Mesendoderm (in vitro differentiated cells): ENCODE results near the gene SRCIN1.
"Not testable (repeated sequence)": the region's sequence is repeated elsewhere in the genome, so short reads cannot be mapped to it uniquely, and the experiment has no call there.

Experiments
- DNase-seq: peaks from one replicate; pipeline ENCODE4 v3.0.0; 2013
- H2AK5ac ChIP-seq: 2 replicates; pipeline ENCODE4 v1.6.1; 2013; ENCODE audit warnings: low read length, inconsistent platforms
- H2BK120ac ChIP-seq: 2 replicates; pipeline ENCODE4 v1.6.1; 2013; ENCODE audit warnings: low read depth, mild to moderate bottlenecking, low read length, moderate library complexity, mixed read lengths
- H2BK15ac ChIP-seq: replicated peaks from 2 replicates; pipeline ENCODE4 v1.6.1; 2013; ENCODE audit warnings: low read depth, mild to moderate bottlenecking, moderate library complexity
- H2BK5ac ChIP-seq: 2 replicates; pipeline ENCODE4 v1.6.1; 2013; ENCODE audit warnings: low read length, inconsistent platforms
- H3K18ac ChIP-seq: 2 replicates; pipeline ENCODE4 v1.6.1; 2013; ENCODE audit warnings: mild to moderate bottlenecking, low read length, mixed read lengths
- H3K23ac ChIP-seq: one replicate; pipeline ENCODE4 v1.6.1; 2013; ENCODE audit warnings: low read length
- H3K27ac ChIP-seq: 2 replicates; pipeline ENCODE4 v1.5.1; 2013; ENCODE audit warnings: low read depth, mild to moderate bottlenecking, inconsistent platforms, low read length, moderate library complexity
- H3K27me3 ChIP-seq: 2 replicates; pipeline ENCODE4 v1.6.1; 2013; ENCODE audit warnings: low read length, control low read depth, mild to moderate bottlenecking, inconsistent platforms; ENCODE audit not compliant: insufficient read depth, poor library complexity
- H3K36me3 ChIP-seq: 2 replicates; pipeline ENCODE4 v1.6.1; 2013; ENCODE audit warnings: low read length, inconsistent platforms; ENCODE audit not compliant: control insufficient read depth, insufficient read depth
- H3K4ac ChIP-seq: one replicate; pipeline ENCODE4 v1.6.1; 2013; ENCODE audit warnings: low read depth, mild to moderate bottlenecking, low read length, moderate library complexity
- H3K4me1 ChIP-seq: 2 replicates; pipeline ENCODE4 v1.6.1; 2013; ENCODE audit warnings: low read depth, low read length, inconsistent platforms; ENCODE audit not compliant: control insufficient read depth
- H3K4me2 ChIP-seq: 2 replicates; pipeline ENCODE4 v1.6.1; 2013; ENCODE audit warnings: low read length
- H3K4me3 ChIP-seq: 2 replicates; pipeline ENCODE4 v1.5.1; 2013; ENCODE audit warnings: mild to moderate bottlenecking, low read length
- H3K56ac ChIP-seq: one replicate; pipeline ENCODE4 v1.6.1; 2013; ENCODE audit warnings: low read length
- H3K79me1 ChIP-seq: 2 replicates; pipeline ENCODE4 v1.6.1; 2013; ENCODE audit warnings: low read length, inconsistent platforms
- H3K79me2 ChIP-seq: 2 replicates; pipeline ENCODE4 v1.6.1; 2013; ENCODE audit warnings: mild to moderate bottlenecking, low read length; ENCODE audit not compliant: control insufficient read depth, insufficient read depth
- H3K9ac ChIP-seq: 2 replicates; pipeline ENCODE4 v1.6.1; 2013; ENCODE audit warnings: low read length, inconsistent platforms
- H4K5ac ChIP-seq: one replicate; pipeline ENCODE4 v1.6.1; 2013; ENCODE audit warnings: low read length
- H4K8ac ChIP-seq: one replicate; pipeline ENCODE4 v1.6.1; 2013; ENCODE audit warnings: low read depth, mild to moderate bottlenecking, control low read depth, low read length, moderate library complexity
- WGBS: extraction: QIAGEN DNeasy Blood & Tissue Kit; methylation state at CpG from one replicate; pipeline ENCODE4 v1.1.7; 2013; ENCODE audit warnings: low lambda C conversion rate, missing lambda C conversion rate; ENCODE audit not compliant: insufficient coverage; ENCODE audit errors: extremely low coverage; 5-methylcytosine and 5-hydroxymethylcytosine counted together

The SRCIN1 gene

DNA sequence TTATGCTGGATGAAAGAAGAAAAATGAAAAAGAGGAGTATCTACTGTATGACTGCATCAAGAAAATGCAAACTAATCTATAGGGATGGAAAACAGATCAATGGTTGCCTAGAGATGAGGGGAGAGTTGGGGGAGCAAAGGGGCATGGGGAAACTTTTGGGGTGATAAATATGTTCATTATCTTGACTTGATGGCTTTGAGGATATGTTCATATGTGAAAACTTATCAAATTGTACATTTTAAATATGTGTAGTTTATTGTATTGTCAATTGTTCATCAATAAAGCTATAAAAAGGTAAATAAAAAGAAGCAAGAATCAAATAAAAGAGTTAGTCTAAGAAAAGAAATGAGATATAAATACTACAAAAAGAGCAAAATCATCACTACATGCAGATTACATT is 19.7 kb upstream of the SRCIN1 start:
- H3K56ac ChIP-seq = no peak overlapping the region
- H3K4me1 ChIP-seq = no peaks in the 10 kb centered on the region
- no peaks in the 10 kb centered on the region for H3K79me2 ChIP-seq

GRCh38 chr17:38624782-38625355 is 19.1 kb upstream of the SRCIN1 start:
- not testable (repeated sequence) for H2BK120ac ChIP-seq, H2BK15ac ChIP-seq, H3K4ac ChIP-seq, DNase-seq, H3K4me1 ChIP-seq, H4K5ac ChIP-seq, H3K23ac ChIP-seq, H3K4me3 ChIP-seq, H3K36me3 ChIP-seq, H2AK5ac ChIP-seq, H4K8ac ChIP-seq, H3K27ac ChIP-seq, H2BK5ac ChIP-seq, H3K79me2 ChIP-seq, H3K79me1 ChIP-seq, H3K27me3 ChIP-seq, H3K4me2 ChIP-seq, H3K9ac ChIP-seq, H3K18ac ChIP-seq, H3K56ac ChIP-seq
- WGBS = no CpG with 5 or more reads among the region's 14 CpGs

More for the DNA sequence above, 19.7 kb upstream of the SRCIN1 start:
- no peaks in the 10 kb centered on the region for H3K27me3 ChIP-seq
- no peak overlapping the region for H2BK15ac ChIP-seq
- H3K4ac ChIP-seq = no peak overlapping the region
- H3K79me1 ChIP-seq = no peaks in the 10 kb centered on the region
- H3K18ac ChIP-seq = no peak overlapping the region
- H4K8ac ChIP-seq = no peak overlapping the region
- no peak for DNase-seq
- no peak overlapping the region for H2BK5ac ChIP-seq
- no peak overlapping the region for H3K4me2 ChIP-seq
- no peak overlapping the region for H2BK120ac ChIP-seq
- H3K27ac ChIP-seq = no peak overlapping the region
- no peak overlapping the region for H4K5ac ChIP-seq
- H2AK5ac ChIP-seq = no peak overlapping the region
- H3K23ac ChIP-seq = no peak overlapping the region
- H3K4me3 ChIP-seq = no peak overlapping the region
- H3K36me3 ChIP-seq = no peaks in the 10 kb centered on the region
- H3K9ac ChIP-seq = no peak overlapping the region

DNA sequence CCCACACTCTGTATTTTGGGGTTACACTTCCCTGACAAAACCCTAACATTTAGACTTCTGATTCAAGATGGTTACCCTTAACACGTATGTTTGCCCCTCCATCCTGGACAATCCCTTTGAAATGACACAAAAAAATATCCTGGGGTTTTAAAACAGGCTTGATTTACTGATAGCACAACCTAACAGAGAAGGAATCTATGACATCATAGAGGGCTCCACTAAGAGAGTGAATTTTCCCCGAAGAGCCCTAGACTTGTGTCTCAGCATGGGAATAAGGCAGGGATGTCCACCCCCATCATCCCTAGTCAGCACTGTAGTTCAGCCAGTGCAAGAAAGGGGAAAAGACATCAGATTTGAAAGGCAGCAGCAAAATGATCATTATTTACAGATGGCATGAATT is 15.8 kb upstream of the SRCIN1 start:
- H2BK15ac ChIP-seq = no peak overlapping the region
- H3K79me2 ChIP-seq = no peaks in the 10 kb centered on the region
- no peak overlapping the region for H3K27ac ChIP-seq
- H2BK5ac ChIP-seq = no peak overlapping the region
- H2AK5ac ChIP-seq = no peak overlapping the region
- H3K18ac ChIP-seq = no peak overlapping the region
- no peak overlapping the region for H3K56ac ChIP-seq
- H3K9ac ChIP-seq = no peak overlapping the region
- no peak overlapping the region for H4K5ac ChIP-seq
- no peak overlapping the region for H3K4me2 ChIP-seq
- no peaks in the 10 kb centered on the region for H3K4me1 ChIP-seq
- DNase-seq = no peak
- no peak overlapping the region for H3K23ac ChIP-seq
- no CpG with 5 or more reads among the region's 2 CpGs for WGBS
- no peaks in the 10 kb centered on the region for H3K36me3 ChIP-seq
- H3K79me1 ChIP-seq = no peaks in the 10 kb centered on the region
- H2BK120ac ChIP-seq = no peak overlapping the region
- H3K27me3 ChIP-seq = no peaks in the 10 kb centered on the region
- no peak overlapping the region for H3K4ac ChIP-seq
- H4K8ac ChIP-seq = no peak overlapping the region
- H3K4me3 ChIP-seq = no peak overlapping the region

DNA sequence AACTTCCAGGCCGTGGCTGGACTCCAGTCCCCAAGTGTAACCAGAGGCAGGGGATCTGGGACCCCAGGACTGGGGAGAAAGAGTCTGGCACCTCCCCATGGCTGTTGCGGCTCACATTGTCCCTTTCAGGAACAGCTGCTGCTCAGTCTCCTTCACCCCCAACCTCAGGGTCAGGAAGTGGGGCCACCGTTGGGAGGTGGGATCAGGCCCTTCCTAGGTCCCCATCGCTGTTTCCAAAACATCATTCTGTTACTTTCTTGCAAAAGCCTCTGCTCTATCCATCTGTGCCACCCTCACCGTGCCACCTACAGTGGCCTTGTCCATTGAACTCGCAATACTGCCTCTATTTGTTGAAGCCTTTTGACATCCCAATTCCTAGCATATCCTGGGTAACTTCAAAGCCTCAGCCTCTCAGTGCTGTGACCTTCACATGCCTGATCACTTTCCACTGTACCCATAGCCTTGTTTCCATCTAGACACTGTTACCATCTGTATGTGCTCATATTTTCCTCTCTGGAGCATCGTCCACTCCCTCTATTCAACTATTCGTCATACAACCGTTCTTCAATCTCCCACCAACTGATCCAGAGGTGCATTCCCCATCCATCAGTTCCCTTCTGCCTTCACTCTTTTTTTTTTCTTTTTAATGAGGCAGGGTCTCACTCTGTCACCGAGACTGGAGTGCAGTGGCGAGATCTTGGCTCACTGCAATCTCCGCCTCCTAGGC is 15.0 kb upstream of the SRCIN1 start:
- Histone ChIP-seq H3K4me1 (no peaks in the 10 kb centered on the region), H3K56ac (no peak overlapping the region), H2BK120ac (no peak overlapping the region), H3K9ac (no peak overlapping the region), H3K4me3 (no peak overlapping the region), H3K4me2 (no peak overlapping the region), H3K36me3 (no peaks in the 10 kb centered on the region), H3K23ac (no peak overlapping the region), H3K27ac (no peak overlapping the region), H3K27me3 (no peaks in the 10 kb centered on the region), H4K5ac (no peak overlapping the region), H2BK5ac (no peak overlapping the region), H3K18ac (no peak overlapping the region), H3K4ac (no peak overlapping the region), H4K8ac (no peak overlapping the region), H3K79me2 (no peaks in the 10 kb centered on the region), H3K79me1 (no peaks in the 10 kb centered on the region), H2BK15ac (no peak overlapping the region), H2AK5ac (no peak overlapping the region)
- WGBS = 100% methylated on average over 2 of the region's 12 CpGs
- no peak for DNase-seq

GRCh38 chr17:38619937-38620550 is 14.3 kb upstream of the SRCIN1 start:
- no peak overlapping the region for H2BK5ac ChIP-seq
- H3K27ac ChIP-seq = no peak overlapping the region
- no peaks in the 10 kb centered on the region for H3K79me1 ChIP-seq
- H4K5ac ChIP-seq = no peak overlapping the region
- H4K8ac ChIP-seq = no peak overlapping the region
- no peaks in the 10 kb centered on the region for H3K79me2 ChIP-seq
- no peak overlapping the region for H2BK120ac ChIP-seq
- H3K56ac ChIP-seq = no peak overlapping the region
- H3K36me3 ChIP-seq = no peaks in the 10 kb centered on the region
- H3K4me3 ChIP-seq = no peak overlapping the region
- no peak overlapping the region for H2AK5ac ChIP-seq
- no peaks in the 10 kb centered on the region for H3K4me1 ChIP-seq
- no peak overlapping the region for H3K9ac ChIP-seq
- no peaks in the 10 kb centered on the region for H3K27me3 ChIP-seq
- H3K23ac ChIP-seq = no peak overlapping the region
- no peak overlapping the region for H3K4me2 ChIP-seq
- H2BK15ac ChIP-seq = no peak overlapping the region
- H3K18ac ChIP-seq = no peak overlapping the region
- peak; percentile 27 for DNase-seq
- no peak overlapping the region for H3K4ac ChIP-seq
- WGBS = no CpG with 5 or more reads among the region's 9 CpGs
